ENCODE measurements around the gene ZDHHC3.
"Not testable (repeated sequence)": the region's sequence is repeated elsewhere in the genome, so short reads cannot be mapped to it uniquely, and the experiment has no call there.

Gene ZDHHC3

GRCh38 chr3:44963571-44964325 lies 12.2 kb downstream of the ZDHHC3 start:
- DNase-seq (ENCODE audit: low read depth) = no peak

GRCh38 chr3:44962621-44963393 lies 13.2 kb downstream of the ZDHHC3 start:
- no peak for DNase-seq (ENCODE audit: low read depth)

- DNase-seq (ENCODE audit: low read depth) = no peak
Observed at GRCh38 chr3:44961888-44962287, 14.1 kb downstream of the ZDHHC3 start.

- no peak for DNase-seq (ENCODE audit: low read depth)
Observed at GRCh38 chr3:44960387-44961026, 15.5 kb downstream of the ZDHHC3 start.

GRCh38 chr3:44958386-44958785 lies 17.6 kb downstream of the ZDHHC3 start:
- no peak for DNase-seq (ENCODE audit: low read depth)

GRCh38 chr3:44957986-44958385 lies 18.0 kb downstream of the ZDHHC3 start:
- no peak for DNase-seq (ENCODE audit: low read depth)

GRCh38 chr3:44955917-44956316 lies 20.1 kb downstream of the ZDHHC3 start:
- DNase-seq (ENCODE audit: low read depth) = no peak

GRCh38 chr3:44954962-44955361 lies 21.0 kb downstream of the ZDHHC3 start:
- DNase-seq (ENCODE audit: low read depth) = no peak

GRCh38 chr3:44954304-44954703 lies 21.7 kb downstream of the ZDHHC3 start:
- no peak for DNase-seq (ENCODE audit: low read depth)

GRCh38 chr3:44952689-44953088 lies 23.3 kb downstream of the ZDHHC3 start:
- no peak for DNase-seq (ENCODE audit: low read depth)

- no peak for DNase-seq (ENCODE audit: low read depth)
Observed at GRCh38 chr3:44950275-44950734, 25.7 kb downstream of the ZDHHC3 start.

GRCh38 chr3:44949770-44950169 lies 26.2 kb downstream of the ZDHHC3 start:
- DNase-seq (ENCODE audit: low read depth) = not testable (repeated sequence)

- no peak for DNase-seq (ENCODE audit: low read depth)
Observed at GRCh38 chr3:44948239-44948638, 27.7 kb downstream of the ZDHHC3 start.

GRCh38 chr3:44942202-44942921 lies 33.6 kb downstream of the ZDHHC3 start:
- DNase-seq (ENCODE audit: low read depth) = no peak

GRCh38 chr3:44939581-44940036 lies 36.4 kb downstream of the ZDHHC3 start:
- DNase-seq (ENCODE audit: low read depth) = no peak

- no peak for DNase-seq (ENCODE audit: low read depth)
Observed at GRCh38 chr3:44932986-44933944, 42.7 kb downstream of the ZDHHC3 start.

- DNase-seq (ENCODE audit: low read depth) = no peak
Observed at GRCh38 chr3:44932271-44932670, 43.7 kb downstream of the ZDHHC3 start.

- DNase-seq (ENCODE audit: low read depth) = no peak
Observed at GRCh38 chr3:44931791-44932190, 44.2 kb downstream of the ZDHHC3 start.

- DNase-seq (ENCODE audit: low read depth) = no peak
Observed at GRCh38 chr3:44930911-44931310, 45.1 kb downstream of the ZDHHC3 start.

GRCh38 chr3:44929782-44930181 lies 46.2 kb downstream of the ZDHHC3 start:
- no peak for DNase-seq (ENCODE audit: low read depth)

GRCh38 chr3:44927371-44927770 lies 48.6 kb downstream of the ZDHHC3 start:
- DNase-seq (ENCODE audit: low read depth) = no peak

Measured in stimulated activated CD8-positive, alpha-beta memory T cell treated with anti-CD3 and anti-CD28 coated beads, Interleukin-7, amount 100 ng/mL, for 24 hours (primary cell).